Measurements from ENCODE around the gene MTIF2.
"Not testable (repeated sequence)": the region's sequence is repeated elsewhere in the genome, so short reads cannot be mapped to it uniquely, and the experiment has no call there.

MTIF2 gene

DNA sequence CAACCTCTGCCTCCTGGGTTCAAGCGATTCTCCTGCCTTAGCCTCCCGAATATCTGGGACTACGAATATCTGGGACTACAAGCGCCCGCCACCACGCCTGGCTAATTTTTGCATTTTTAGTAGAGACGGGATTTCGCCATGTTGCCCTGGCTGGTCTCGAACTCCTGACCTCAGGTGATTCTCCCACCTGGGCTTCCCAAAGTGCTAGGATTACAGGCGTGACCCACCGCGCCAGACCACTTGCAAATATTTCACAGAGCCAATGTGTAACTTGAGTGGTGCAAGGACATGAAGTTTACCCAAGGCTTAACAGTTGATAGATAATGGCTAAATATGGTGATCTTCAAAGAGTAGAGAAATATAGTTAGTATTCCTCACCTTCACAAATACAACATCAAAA, 14.1 kb upstream of the MTIF2 start:
- H3K4me3 ChIP-seq (ENCODE audit: low read length): no peak overlapping the region

DNA sequence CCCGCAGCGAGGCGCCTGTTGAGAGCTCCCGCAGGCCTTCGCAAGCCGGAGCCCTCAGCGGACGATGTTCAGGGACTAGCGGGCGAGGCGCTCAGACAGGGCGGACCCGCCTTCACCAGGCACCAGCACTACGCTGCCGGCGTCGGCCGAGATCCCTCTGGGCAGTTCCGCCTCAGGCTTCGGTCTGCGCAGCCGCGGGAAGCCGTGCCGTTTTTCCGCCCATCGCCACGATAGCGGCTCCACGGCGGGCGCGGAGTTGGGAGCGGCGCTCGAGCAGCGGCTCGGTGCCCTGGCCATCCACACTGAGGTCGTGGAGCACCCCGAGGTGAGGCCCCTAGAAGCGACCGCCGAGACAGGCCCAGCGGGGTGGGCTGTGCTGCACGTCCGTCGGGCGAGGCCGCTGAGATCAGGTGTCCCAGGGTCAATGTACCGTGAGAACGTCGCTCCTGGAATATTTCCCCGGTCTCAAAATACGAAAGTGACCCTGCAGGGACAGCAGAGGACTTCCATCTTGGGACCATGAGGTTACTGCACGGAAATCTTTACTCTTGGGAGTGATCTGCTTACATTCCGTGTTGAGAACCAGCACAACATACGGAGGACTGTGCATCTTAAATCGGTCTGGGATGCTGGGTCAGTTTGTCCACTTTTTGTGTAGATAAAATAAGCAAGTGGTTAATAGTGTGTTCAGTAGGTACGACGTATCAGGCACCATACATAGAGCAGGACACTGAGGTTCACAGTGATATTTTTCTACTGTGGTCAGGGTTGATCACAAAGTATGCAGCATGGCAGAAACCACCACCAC, 13.3 kb upstream of the MTIF2 start:
- TF ChIP-seq, protein P1, sequence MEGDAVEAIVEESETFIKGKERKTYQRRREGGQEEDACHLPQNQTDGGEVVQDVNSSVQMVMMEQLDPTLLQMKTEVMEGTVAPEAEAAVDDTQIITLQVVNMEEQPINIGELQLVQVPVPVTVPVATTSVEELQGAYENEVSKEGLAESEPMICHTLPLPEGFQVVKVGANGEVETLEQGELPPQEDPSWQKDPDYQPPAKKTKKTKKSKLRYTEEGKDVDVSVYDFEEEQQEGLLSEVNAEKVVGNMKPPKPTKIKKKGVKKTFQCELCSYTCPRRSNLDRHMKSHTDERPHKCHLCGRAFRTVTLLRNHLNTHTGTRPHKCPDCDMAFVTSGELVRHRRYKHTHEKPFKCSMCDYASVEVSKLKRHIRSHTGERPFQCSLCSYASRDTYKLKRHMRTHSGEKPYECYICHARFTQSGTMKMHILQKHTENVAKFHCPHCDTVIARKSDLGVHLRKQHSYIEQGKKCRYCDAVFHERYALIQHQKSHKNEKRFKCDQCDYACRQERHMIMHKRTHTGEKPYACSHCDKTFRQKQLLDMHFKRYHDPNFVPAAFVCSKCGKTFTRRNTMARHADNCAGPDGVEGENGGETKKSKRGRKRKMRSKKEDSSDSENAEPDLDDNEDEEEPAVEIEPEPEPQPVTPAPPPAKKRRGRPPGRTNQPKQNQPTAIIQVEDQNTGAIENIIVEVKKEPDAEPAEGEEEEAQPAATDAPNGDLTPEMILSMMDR (IDR thresholded peaks at IDR 0.05; ENCODE audit: insufficient read depth, low read depth, low read length, missing control alignments): no peak
- DNase-seq (ENCODE audit: low read depth): peak; percentile 79
- H3K4me3 ChIP-seq (ENCODE audit: low read length): peak overlapping the region; percentile 52

More for the DNA sequence above, 14.1 kb upstream of the MTIF2 start:
- TF ChIP-seq, protein P1 (IDR thresholded peaks at IDR 0.05; ENCODE audit: insufficient read depth, low read depth, low read length, missing control alignments): no peak
- DNase-seq (ENCODE audit: low read depth): no peak

DNA sequence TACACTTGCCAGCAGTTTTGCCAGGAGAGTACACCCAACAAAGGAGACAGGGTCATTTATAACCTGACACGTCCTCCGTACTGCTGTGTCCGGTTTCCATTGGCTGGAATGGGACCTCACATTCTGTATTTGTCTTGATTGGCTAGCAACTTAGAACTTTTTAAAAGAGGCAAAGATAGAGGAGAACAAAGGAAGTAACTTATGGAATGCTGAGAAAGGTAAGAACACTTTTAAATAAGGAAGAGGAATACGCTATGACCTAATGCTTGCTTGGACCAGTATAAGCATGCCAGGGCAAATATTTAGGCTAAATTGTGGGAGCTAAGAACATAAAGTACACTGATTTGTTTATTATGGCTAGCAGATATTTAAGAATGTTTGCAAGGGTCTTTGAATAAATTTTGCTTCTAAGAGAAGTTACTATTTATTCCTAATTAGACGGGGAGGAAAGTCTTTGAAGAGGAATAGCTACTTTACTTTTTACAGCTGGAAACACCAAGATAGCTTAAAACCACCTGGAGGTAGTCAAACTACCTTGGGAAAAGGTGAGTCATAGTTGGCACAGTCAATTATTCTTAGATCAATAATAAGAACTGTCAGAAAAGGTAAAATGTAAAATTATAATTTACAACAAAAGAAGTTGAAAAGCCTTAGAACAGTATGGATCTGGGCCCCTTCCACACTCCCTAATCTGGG, 12.0 kb upstream of the MTIF2 start:
- peak overlapping the region; percentile 52 for H3K4me3 ChIP-seq (ENCODE audit: low read length)
- DNase-seq (ENCODE audit: low read depth): peak; percentile 64

DNA sequence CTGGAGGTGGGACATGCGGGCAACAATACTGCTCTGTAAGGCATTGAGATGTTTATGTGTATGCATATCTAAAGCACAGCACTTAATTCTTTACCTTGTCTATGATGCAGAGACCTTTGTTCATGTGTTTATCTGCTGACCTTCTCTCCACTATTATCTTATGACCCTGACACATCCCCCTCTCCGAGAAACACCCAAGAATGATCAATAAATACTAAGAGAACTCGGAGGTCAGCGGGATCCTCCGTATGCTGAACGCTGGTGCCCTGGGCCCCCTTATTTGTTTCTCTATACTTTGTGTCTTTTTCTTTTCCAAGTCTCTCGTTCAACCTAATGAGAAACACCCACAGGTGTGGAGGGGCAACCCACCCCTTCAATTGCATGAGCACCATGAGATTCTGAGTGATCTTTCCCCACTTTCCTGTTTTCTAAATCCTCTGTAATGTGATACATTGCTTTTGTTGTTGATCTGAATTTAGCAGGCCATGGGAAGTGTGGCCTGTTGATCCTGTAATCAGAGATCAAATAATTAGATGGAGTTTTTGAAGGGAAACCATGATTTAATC, 10.9 kb upstream of the MTIF2 start:
- H3K4me3 ChIP-seq (ENCODE audit: low read length): peak overlapping the region; percentile 39
- DNase-seq (ENCODE audit: low read depth): not testable (repeated sequence)

DNA sequence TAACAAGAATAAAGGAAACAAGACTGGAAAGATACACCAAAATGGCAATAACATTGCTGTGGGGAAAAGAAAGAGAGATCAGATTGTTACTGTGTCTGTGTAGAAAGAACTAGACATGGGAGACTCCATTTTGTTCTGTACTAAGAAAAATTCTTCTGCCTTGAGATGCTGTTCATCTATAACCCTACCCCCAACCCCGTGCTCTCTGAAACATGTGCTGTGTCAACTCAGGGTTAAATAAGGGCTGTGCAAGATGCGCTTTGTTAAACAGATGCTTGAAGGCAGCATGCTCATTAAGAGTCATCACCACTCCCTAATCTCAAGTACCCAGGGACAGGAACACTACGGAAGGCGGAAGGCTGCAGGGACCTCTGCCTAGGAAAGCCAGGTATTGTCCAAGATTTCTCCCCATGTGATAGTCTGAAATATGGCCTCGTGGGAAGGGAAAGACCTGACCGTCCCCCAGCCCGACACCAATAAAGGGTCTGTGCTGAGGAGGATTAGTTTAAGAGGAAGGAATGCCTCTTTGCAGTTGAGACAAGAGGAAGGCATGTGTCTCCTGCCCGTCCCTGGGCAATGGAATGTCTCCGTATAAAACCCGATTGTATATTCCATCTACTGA, 10.3 kb upstream of the MTIF2 start:
- peak overlapping the region; percentile 39 for H3K4me3 ChIP-seq (ENCODE audit: low read length)
- DNase-seq (ENCODE audit: low read depth): peak; percentile 34

DNA sequence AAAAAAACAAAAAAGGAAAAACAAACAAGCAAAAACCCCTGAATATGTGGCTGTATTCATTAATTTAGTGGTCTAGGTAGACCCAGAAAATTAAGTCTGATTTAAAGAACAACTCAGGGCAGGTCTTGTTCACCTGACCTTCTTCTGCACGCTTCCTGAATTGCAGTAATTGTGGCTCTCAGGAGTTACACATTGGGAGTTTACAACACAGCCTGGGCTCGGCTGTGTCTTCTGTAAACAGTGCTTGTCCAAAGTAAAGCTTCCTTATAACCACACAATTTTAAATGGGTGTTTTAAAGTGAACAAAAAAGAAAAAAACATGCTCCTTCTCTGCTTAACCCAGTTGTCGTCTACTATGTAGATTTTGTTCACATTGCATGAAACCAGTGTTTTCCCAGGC, 8.3 kb upstream of the MTIF2 start:
- TF ChIP-seq, protein P1 (IDR thresholded peaks at IDR 0.05; ENCODE audit: insufficient read depth, low read depth, low read length, missing control alignments): no peak
- H3K4me3 ChIP-seq (ENCODE audit: low read length): no peak overlapping the region
- DNase-seq (ENCODE audit: low read depth): no peak

DNA sequence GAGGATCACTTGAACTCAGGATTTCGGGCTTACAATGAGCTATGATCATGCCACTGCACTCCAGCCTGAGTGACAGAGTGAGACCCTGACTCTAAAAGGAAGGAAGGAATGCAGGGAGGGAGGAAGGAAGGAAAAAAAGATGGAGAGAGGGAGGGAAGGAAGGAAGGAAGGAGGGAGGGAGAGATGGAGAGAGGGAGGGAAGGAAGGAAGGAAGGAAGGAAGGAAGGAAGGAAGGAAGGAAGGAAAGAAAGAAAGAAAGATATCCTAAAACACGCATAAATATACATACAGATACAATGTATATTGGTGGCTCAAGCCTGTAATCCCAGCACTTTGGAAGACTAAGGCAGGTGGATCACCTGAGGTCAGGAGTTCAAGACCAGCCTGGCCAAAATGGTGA, 5.3 kb upstream of the MTIF2 start:
- not testable (repeated sequence) for H3K4me3 ChIP-seq (ENCODE audit: low read length); DNase-seq (ENCODE audit: low read depth)

DNA sequence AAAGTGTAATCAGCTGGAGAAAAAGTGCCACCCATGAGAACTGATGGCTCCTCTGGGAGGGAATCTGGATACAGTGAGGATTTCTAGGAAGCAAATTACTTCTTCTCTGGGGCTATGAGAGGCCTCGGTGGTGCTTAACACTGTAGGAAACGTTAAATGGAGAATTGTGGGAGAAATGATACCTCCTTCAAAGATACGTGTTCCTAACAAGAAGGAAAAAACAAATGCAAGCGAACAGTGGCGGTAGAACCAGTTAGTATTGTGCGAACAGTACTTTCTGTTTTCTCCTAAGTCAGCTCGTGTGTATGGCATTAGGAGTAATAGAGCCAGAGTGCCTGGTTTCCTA, 587 bp upstream of the MTIF2 start:
- TF ChIP-seq, protein P1 (IDR thresholded peaks at IDR 0.05; ENCODE audit: insufficient read depth, low read depth, low read length, missing control alignments): no peak
- H3K4me3 ChIP-seq (ENCODE audit: low read length): peak overlapping the region; percentile 81
- DNase-seq (ENCODE audit: low read depth): peak; percentile 13
